Smooth muscle cell (in vitro differentiated cells): ENCODE measurements around the gene PIGT. TPM values are rescaled to one million over a fixed set of nuclear protein-coding genes. Genes with fewer than 3 reads are reported as not detected.

Experiments used
- DNase-seq: peaks from one replicate; lab custom pipeline; 2025; ENCODE audit not compliant: unreplicated experiment; lab: John Stamatoyannopoulos, UW
- H2AFZ ChIP-seq: fragments of 200-600 bp; sonication (generic); 2 replicates; pipeline ENCODE4 v1.6.0; 2016; ENCODE audit warnings: antibody characterized with exemption, low read depth, mild to moderate bottlenecking
- H3F3A ChIP-seq: fragments of 200-600 bp; sonication (generic); 2 replicates; pipeline ENCODE4 v1.6.0; 2017; ENCODE audit warnings: antibody characterized with exemption, low read depth
- H3K27ac ChIP-seq: fragments of 200-600 bp; sonication (generic); 2 replicates; pipeline ENCODE4 v1.5.1; 2016; ENCODE audit warnings: low read depth, mild to moderate bottlenecking
- H3K27me3 ChIP-seq: fragments of 200-600 bp; sonication (generic); 2 replicates; pipeline ENCODE4 v1.6.1; 2016; ENCODE audit warnings: low read depth, mild to moderate bottlenecking
- H3K36me3 ChIP-seq: fragments of 200-600 bp; sonication (generic); 2 replicates; pipeline ENCODE4 v1.5.1; 2016; ENCODE audit warnings: low read depth
- H3K4me1 ChIP-seq: fragments of 200-600 bp; sonication (generic); 2 replicates; pipeline ENCODE4 v1.5.1; 2016; ENCODE audit warnings: low read depth
- H3K4me2 ChIP-seq: fragments of 200-600 bp; sonication (generic); 2 replicates; pipeline ENCODE4 v1.6.0; 2016; ENCODE audit warnings: mild to moderate bottlenecking
- H3K4me3 ChIP-seq: fragments of 200-600 bp; sonication (generic); 2 replicates; pipeline ENCODE4 v1.5.1; 2016; ENCODE audit warnings: mild to moderate bottlenecking
- H3K79me2 ChIP-seq: fragments of 200-600 bp; sonication (generic); 2 replicates; pipeline ENCODE4 v1.6.0; 2016; ENCODE audit warnings: low read depth, mild to moderate bottlenecking
- H3K9ac ChIP-seq: fragments of 200-600 bp; sonication (generic); 2 replicates; pipeline ENCODE4 v1.6.0; 2016; ENCODE audit warnings: low read depth
- H3K9me3 ChIP-seq: fragments of 200-600 bp; sonication (generic); replicated peaks from 2 replicates; pipeline ENCODE4 v1.5.1; 2016; ENCODE audit warnings: low read depth
- H4K20me1 ChIP-seq: fragments of 200-600 bp; sonication (generic); 2 replicates; pipeline ENCODE4 v1.6.0; 2016; ENCODE audit warnings: low read depth
- WGBS: methylation state at CpG from one replicate; pipeline ENCODE4 v1.1.7; 2016; ENCODE audit warnings: low lambda C conversion rate; 5-methylcytosine and 5-hydroxymethylcytosine counted together
- polyA plus RNA-seq: library from polyadenylated mRNA; unstranded; fragments of >200 nt; fragmentation: Nextera tagmentation; extraction: Ambion mirVana; gene quantifications from 2 replicates; pipeline ENCODE4 v1.2.1, GENCODE V29; 2016
- total RNA-seq: library from RNA; depleted of rRNA; stranded (reverse); fragments of >200 nt; gene quantifications from 2 replicates; pipeline ENCODE4 v1.2.3, GENCODE V29; 2014
- TF ChIP-seq, protein P1 (sequence below): fragments of 200-600 bp; sonication (generic); IDR thresholded peaks from 2 replicates; pipeline ENCODE4 v1.5.1; 2017; ENCODE audit warnings: borderline replicate concordance, mild to moderate bottlenecking, antibody characterized with exemption; ENCODE audit not compliant: insufficient read depth, poor library complexity, severe bottlenecking

PIGT gene
- total and polyA plus RNA-seq, 2 experiments from 2014 or later = 90.7 to 206 TPM

DNA sequence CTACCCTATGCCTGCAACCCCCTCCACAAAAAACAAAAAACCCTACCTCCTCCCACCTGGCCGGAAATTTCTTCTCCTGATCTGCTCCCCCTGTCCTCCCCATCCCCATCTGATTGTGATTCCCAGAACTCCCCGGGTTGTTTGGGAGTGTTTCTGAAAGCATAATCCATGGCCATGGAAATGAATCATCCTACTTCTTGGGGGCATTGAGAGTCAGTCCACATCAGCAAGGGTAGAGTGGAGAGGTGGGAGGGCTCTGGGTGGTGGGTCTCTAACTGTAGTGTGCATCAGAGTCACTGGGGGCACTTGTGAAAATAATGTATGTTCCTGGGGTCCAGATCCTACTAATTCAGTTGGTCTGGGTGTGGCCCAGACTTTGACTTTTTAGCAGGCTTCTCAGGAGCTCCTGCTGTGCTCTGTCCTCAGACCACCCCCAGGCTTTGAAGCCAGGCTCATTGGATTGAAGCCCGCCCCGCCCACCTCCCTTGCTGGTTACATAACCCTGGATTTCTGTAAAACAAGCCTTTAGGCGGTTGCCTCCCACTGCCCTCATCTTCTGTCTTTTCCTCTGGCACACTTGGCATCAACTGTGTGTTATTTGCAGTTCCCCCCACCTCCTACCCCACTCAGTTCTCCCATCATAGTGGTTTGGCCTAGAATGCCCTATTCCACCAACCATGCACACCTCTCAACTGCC is 10.5 kb downstream of the PIGT start:
- H3K27me3 ChIP-seq = no peaks in the 10 kb centered on the region
- H3K36me3 ChIP-seq = peaks cover 6% of the 10 kb centered on the region
- H3K4me1 ChIP-seq = no peaks in the 10 kb centered on the region
- H3K79me2 ChIP-seq = no peaks in the 10 kb centered on the region
- no peak overlapping the region for H3K4me3 ChIP-seq
- DNase-seq = no peak
- H2AFZ ChIP-seq = no peak overlapping the region
- no peak overlapping the region for H3K4me2 ChIP-seq
- TF ChIP-seq, protein P1, sequence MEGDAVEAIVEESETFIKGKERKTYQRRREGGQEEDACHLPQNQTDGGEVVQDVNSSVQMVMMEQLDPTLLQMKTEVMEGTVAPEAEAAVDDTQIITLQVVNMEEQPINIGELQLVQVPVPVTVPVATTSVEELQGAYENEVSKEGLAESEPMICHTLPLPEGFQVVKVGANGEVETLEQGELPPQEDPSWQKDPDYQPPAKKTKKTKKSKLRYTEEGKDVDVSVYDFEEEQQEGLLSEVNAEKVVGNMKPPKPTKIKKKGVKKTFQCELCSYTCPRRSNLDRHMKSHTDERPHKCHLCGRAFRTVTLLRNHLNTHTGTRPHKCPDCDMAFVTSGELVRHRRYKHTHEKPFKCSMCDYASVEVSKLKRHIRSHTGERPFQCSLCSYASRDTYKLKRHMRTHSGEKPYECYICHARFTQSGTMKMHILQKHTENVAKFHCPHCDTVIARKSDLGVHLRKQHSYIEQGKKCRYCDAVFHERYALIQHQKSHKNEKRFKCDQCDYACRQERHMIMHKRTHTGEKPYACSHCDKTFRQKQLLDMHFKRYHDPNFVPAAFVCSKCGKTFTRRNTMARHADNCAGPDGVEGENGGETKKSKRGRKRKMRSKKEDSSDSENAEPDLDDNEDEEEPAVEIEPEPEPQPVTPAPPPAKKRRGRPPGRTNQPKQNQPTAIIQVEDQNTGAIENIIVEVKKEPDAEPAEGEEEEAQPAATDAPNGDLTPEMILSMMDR = no peak
- WGBS = 95% methylated on average over 5 of the region's 5 CpGs
- no peak overlapping the region for H3K27ac ChIP-seq
- no peaks in the 10 kb centered on the region for H3K9me3 ChIP-seq
- no peaks in the 10 kb centered on the region for H3F3A ChIP-seq
- H3K9ac ChIP-seq = no peak overlapping the region
- no peaks in the 10 kb centered on the region for H4K20me1 ChIP-seq

DNA sequence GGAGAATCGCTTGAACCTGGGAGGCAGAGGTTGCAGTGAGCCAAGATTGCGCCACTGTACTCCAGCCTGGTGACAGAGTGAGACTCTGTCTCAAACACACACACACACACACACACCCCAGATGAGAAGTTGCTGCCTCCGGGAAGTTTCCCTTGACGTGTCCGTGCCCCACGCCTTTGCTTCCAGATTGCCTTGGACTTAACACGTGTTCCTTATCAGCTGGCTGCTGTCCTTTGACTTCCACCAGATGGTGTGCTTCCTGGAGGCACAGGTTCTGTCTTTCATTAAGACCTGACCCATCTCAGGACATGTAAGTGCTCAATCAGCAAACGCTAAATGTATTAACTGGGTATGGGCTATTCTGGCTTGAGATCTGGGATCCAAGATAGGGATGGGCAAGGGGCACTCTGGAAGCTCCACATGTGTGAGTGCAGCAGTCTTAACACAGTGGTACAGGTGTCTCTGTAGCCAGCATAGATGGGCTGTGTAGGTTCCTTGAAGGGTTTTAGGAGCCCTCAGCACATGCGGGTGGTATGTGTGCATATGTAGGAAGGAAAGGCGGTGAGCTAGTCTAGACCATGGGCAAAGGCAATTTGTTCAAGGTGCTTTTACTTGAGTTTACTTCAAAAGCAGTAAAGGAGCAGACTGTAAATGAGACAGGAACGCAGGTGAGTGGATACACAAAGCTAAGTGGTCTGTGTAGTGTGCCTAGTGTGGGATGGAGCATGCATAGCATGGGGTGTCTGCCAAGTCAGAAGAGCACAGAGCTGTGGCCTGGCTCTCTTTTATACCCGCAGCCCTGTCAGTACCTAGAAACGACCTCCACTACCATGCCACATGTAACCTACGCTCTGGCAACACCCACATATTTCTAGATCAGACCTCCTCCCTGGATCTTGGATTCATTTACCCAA is 11.6 kb downstream of the PIGT start:
- no peak overlapping the region for H3K4me3 ChIP-seq
- TF ChIP-seq, protein P1 = no peak
- no peak for DNase-seq
- H3K36me3 ChIP-seq = peaks cover 6% of the 10 kb centered on the region
- H3K27me3 ChIP-seq = no peaks in the 10 kb centered on the region
- WGBS = 86% methylated on average over 14 of the region's 14 CpGs
- H3K79me2 ChIP-seq = no peaks in the 10 kb centered on the region
- no peaks in the 10 kb centered on the region for H4K20me1 ChIP-seq
- H3K9ac ChIP-seq = no peak overlapping the region
- no peaks in the 10 kb centered on the region for H3K9me3 ChIP-seq
- H3K4me1 ChIP-seq = no peaks in the 10 kb centered on the region
- no peak overlapping the region for H3K4me2 ChIP-seq
- H2AFZ ChIP-seq = no peak overlapping the region
- no peaks in the 10 kb centered on the region for H3F3A ChIP-seq
- H3K27ac ChIP-seq = no peak overlapping the region

DNA sequence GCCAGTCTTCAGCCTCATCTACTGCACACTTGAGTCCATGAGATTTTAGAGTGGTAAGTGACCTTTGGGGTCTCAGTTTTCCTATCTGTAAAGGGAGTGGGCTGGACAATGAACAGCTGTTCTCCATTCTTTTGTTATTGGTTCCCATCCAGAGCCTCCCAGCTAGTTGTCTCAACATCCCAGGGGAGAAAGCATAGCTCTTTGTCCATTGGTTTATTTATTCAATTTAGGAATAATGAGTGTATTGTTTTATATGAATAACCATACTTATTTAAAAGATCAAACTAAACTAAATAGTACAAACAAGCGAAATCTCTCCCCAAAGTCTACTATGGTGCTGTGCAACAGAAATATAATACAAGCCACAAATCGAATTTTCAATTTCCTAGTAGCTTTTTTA is 13.7 kb downstream of the PIGT start:
- Histone ChIP-seq H2AFZ (no peak overlapping the region), H3K27me3 (no peaks in the 10 kb centered on the region), H3K4me1 (no peaks in the 10 kb centered on the region), H3K9me3 (no peaks in the 10 kb centered on the region), H3K27ac (no peak overlapping the region), H4K20me1 (no peaks in the 10 kb centered on the region), H3K36me3 (peaks cover 2% of the 10 kb centered on the region), H3K9ac (no peak overlapping the region), H3K4me3 (no peak overlapping the region), H3K79me2 (no peaks in the 10 kb centered on the region), H3K4me2 (no peak overlapping the region), H3F3A (no peaks in the 10 kb centered on the region)
- TF ChIP-seq, protein P1 = no peak
- 66% methylated on average over 2 of the region's 2 CpGs for WGBS
- DNase-seq = no peak
